Brain microvascular endothelial cell (primary cell): Measurements from ENCODE around the gene BRCA1.
"Not testable (repeated sequence)": the region's sequence is repeated elsewhere in the genome, so short reads cannot be mapped to it uniquely, and the experiment has no call there.

Source experiments
- DNase-seq: peaks from one replicate; pipeline ENCODE4 v3.0.0-alpha.2; 2020
- H3K27ac ChIP-seq: fragments of 250-450 bp; sonication (Bioruptor Pico); 2 replicates; pipeline ENCODE4 v1.5.1; 2020; ENCODE audit warnings: mild to moderate bottlenecking, moderate library complexity
- H3K27me3 ChIP-seq: fragments of 250-450 bp; sonication (Bioruptor Pico); replicated peaks from 2 replicates; pipeline ENCODE4 v1.5.1; 2020; ENCODE audit warnings: mild to moderate bottlenecking
- H3K36me3 ChIP-seq: fragments of 250-450 bp; sonication (Bioruptor Pico); replicated peaks from 2 replicates; pipeline ENCODE4 v1.5.1; 2020; ENCODE audit warnings: mild to moderate bottlenecking
- H3K4me3 ChIP-seq: 2 replicates; pipeline ENCODE4 v1.5.1; 2011; ENCODE audit warnings: low read depth, mild to moderate bottlenecking, control low read depth, low read length, moderate library complexity
- CTCF ChIP-seq: IDR thresholded peaks from 2 replicates; pipeline ENCODE4 v1.5.1; 2011; ENCODE audit warnings: low read depth, mild to moderate bottlenecking, moderate library complexity, low read length, control low read depth, inconsistent platforms; ENCODE audit errors: missing control alignments
- in situ Hi-C: cut with HindIII; loops from 2 replicates; pipeline ENCODE4 v1.10.0; 2017; ENCODE audit warnings: low sequenced_read_pairs, low pct_ligation_motif_present

Gene BRCA1

GRCh38 chr17:43143201-43143600 is 18.0 kb upstream of the BRCA1 start:
- Histone ChIP-seq H3K36me3 (no peaks in the 10 kb centered on the region), H3K27me3 (no peaks in the 10 kb centered on the region), H3K27ac (no peak overlapping the region), H3K4me3 (no peak overlapping the region)
- in situ Hi-C loops = no loop called here
- no peak for TF ChIP-seq CTCF
- DNase-seq = no peak

- TF ChIP-seq CTCF = no peak
These were observed 17.0 kb upstream of the BRCA1 start for GRCh38 chr17:43142153-43142552.

GRCh38 chr17:43140396-43141332 is 15.5 kb upstream of the BRCA1 start:
- no peak for DNase-seq
- Histone ChIP-seq H3K27ac (no peak overlapping the region), H3K4me3 (no peak overlapping the region), H3K27me3 (no peaks in the 10 kb centered on the region), H3K36me3 (no peaks in the 10 kb centered on the region)
- in situ Hi-C loops = no loop called here
- TF ChIP-seq CTCF = no peak

More at GRCh38 chr17:43142153-43142552, 17.0 kb upstream of the BRCA1 start:
- in situ Hi-C loops = no loop called here
- Histone ChIP-seq H3K27me3 (no peaks in the 10 kb centered on the region), H3K36me3 (no peaks in the 10 kb centered on the region), H3K4me3 (no peak overlapping the region), H3K27ac (no peak overlapping the region)
- no peak for DNase-seq

GRCh38 chr17:43138531-43138930 is 13.4 kb upstream of the BRCA1 start:
- H3K27me3 ChIP-seq, DNase-seq, in situ Hi-C loops, H3K27ac ChIP-seq, H3K4me3 ChIP-seq, H3K36me3 ChIP-seq: not testable (repeated sequence)

GRCh38 chr17:43136574-43136973 is 11.4 kb upstream of the BRCA1 start:
- H3K4me3 ChIP-seq, H3K27ac ChIP-seq, H3K36me3 ChIP-seq, in situ Hi-C loops, H3K27me3 ChIP-seq, DNase-seq: not testable (repeated sequence)

- in situ Hi-C loops = no loop called here
- Histone ChIP-seq H3K27me3 (no peaks in the 10 kb centered on the region), H3K36me3 (peaks cover 2% of the 10 kb centered on the region), H3K27ac (no peak overlapping the region), H3K4me3 (no peak overlapping the region)
- TF ChIP-seq CTCF = no peak
- no peak for DNase-seq
These were observed 10.3 kb upstream of the BRCA1 start for GRCh38 chr17:43135454-43135819.
